GM18498 (cell line): ENCODE results near the gene BARX2.
A peak's percentile ranks its signal among the peaks of the same experiment; 100 is the strongest.
"Not testable (repeated sequence)": the region's sequence is repeated elsewhere in the genome, so short reads cannot be mapped to it uniquely, and the experiment has no call there.

Source experiments
- ATAC-seq: cut with Tn5 transposase; IDR thresholded peaks from one replicate; pipeline ENCODE4 v1.9.1; 2021; ENCODE audit warnings: mild to moderate bottlenecking, moderate library complexity; ENCODE audit not compliant: unreplicated experiment

The BARX2 gene

GRCh38 chr11:129375751-129376657 lies at the start of gene BARX2:
Gene BARX2 (plus strand): TSS chr11:129375848. CDS start chr11:129376036, 188 bp downstream.
- no peak for ATAC-seq

GRCh38 chr11:129326921-129327320 lies 48.7 kb upstream of the BARX2 start:
- no peak for ATAC-seq

GRCh38 chr11:129327708-129328107 lies 47.9 kb upstream of the BARX2 start:
- ATAC-seq = not testable (repeated sequence)

GRCh38 chr11:129328756-129329155 lies 46.9 kb upstream of the BARX2 start:
- no peak for ATAC-seq

GRCh38 chr11:129331217-129331616 lies 44.4 kb upstream of the BARX2 start:
- ATAC-seq = no peak

GRCh38 chr11:129331871-129332274 lies 43.8 kb upstream of the BARX2 start:
- peak; percentile 88 for ATAC-seq

GRCh38 chr11:129333873-129334272 lies 41.8 kb upstream of the BARX2 start:
- no peak for ATAC-seq

- ATAC-seq = not testable (repeated sequence)
Measured at GRCh38 chr11:129344301-129344940, 31.2 kb upstream of the BARX2 start.

GRCh38 chr11:129346916-129347315 lies 28.7 kb upstream of the BARX2 start:
- no peak for ATAC-seq

GRCh38 chr11:129348813-129349212 lies 26.8 kb upstream of the BARX2 start:
- ATAC-seq = no peak

GRCh38 chr11:129352676-129353075 lies 23.0 kb upstream of the BARX2 start:
- no peak for ATAC-seq

GRCh38 chr11:129354691-129355090 lies 21.0 kb upstream of the BARX2 start:
- ATAC-seq = no peak

- no peak for ATAC-seq
Measured at GRCh38 chr11:129359748-129360147, 15.9 kb upstream of the BARX2 start.

- ATAC-seq = peak; percentile 100
Measured at GRCh38 chr11:129364143-129364654, 11.4 kb upstream of the BARX2 start.

GRCh38 chr11:129365816-129366215 lies 9.8 kb upstream of the BARX2 start:
- no peak for ATAC-seq

- no peak for ATAC-seq
Measured at GRCh38 chr11:129366737-129367597, 8.7 kb upstream of the BARX2 start.

- ATAC-seq = no peak
Measured at GRCh38 chr11:129368889-129369672, 6.6 kb upstream of the BARX2 start.

GRCh38 chr11:129370715-129371114 lies 4.9 kb upstream of the BARX2 start:
- no peak for ATAC-seq

- no peak for ATAC-seq
Measured at GRCh38 chr11:129372609-129373488, 2.8 kb upstream of the BARX2 start.
